AG08395 (cell line): ENCODE data around the gene KRT36.

Experiments used
- DNase-seq: peaks from one replicate; pipeline ENCODE4 v3.0.0; 2012; ENCODE audit warnings: mixed read lengths, low spot score

Gene KRT36

DNA sequence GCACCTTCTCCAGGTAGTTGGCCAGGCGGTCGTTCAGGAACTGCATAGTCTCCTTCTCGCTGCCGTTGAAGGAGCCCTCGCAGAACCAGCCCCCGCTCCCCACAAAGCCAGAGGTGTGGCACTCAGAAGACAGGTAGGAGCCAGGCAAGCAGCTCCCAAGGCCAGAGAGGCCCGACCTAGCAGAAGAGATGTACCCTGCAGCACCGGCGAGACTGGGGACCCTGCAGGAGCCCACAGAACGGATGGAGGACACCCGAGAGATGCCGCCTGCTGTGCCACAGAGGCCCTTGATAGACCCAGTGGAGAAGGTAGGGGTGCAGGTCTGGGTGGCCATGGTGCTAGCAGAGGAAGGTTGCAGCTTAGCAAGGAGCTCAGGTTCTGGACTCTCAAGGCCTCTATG lies at the start of gene KRT36:
Gene KRT36, minus strand, starts transcription at position 380 of the 400 bp plus-strand sequence. Its CDS starts 46 bp downstream, at position 334.
- DNase-seq = no peak

DNA sequence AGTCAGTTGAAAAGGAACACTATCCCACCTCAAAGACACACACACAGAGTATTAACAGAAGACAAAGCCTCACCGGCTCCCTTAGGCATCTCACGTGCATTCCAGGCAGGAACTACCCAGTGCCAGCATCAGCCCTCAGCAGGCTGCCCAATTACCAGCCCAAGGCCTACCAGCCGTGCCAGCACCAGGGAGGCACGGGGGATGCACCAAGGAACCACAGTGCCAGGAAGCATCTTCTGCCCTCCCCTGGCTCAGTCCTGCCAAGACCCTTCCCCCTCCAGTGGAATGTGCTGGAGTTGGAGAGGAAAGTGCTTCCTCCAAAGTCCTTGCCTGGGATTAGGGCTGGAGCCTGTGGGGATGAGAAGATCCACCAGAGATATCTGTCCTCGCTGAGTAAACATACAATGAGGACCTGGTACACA lies 49.4 kb upstream of the KRT36 start:
- no peak for DNase-seq

DNA sequence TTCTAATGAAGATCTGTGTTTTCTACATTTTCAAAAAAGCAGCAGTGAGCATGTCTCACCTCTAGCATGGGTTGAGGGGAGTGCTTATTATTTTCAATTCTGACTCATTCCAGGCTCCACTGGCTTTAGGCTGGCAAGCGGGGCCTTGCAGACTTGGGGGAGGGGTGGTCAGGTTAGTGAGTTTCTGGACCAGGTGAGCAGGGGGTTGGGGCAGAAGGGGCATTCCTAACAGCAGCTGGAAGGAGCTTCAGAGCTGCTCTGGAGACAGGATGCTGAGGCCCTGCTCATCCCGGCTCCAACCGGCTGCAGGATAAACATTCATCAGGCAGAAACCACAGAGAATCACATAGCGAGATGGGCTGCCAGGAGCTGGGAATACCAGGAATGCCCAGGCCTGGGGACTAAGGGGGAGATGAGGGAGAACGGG lies 48.9 kb upstream of the KRT36 start:
- peak; percentile 56 for DNase-seq

GRCh38 chr17:41537990-41538389 lies 48.3 kb upstream of the KRT36 start:
- no peak for DNase-seq

DNA sequence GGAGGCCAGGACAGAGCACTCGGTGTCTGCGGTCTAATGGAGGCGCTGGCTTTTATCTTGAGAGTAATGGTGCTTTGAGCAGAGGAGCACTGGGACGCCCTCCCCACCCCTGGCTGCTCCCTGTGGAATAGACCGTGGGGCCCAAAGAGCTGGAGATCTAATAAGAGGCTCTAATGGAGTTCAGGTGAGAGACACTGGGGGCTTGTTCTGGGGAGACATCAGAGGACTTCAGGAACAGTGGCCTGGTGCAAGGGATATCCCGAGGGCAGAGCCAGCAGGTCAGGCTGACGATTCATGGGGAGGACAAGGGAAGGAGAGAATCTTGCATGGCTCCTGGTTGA lies 47.9 kb upstream of the KRT36 start:
- no peak for DNase-seq

DNA sequence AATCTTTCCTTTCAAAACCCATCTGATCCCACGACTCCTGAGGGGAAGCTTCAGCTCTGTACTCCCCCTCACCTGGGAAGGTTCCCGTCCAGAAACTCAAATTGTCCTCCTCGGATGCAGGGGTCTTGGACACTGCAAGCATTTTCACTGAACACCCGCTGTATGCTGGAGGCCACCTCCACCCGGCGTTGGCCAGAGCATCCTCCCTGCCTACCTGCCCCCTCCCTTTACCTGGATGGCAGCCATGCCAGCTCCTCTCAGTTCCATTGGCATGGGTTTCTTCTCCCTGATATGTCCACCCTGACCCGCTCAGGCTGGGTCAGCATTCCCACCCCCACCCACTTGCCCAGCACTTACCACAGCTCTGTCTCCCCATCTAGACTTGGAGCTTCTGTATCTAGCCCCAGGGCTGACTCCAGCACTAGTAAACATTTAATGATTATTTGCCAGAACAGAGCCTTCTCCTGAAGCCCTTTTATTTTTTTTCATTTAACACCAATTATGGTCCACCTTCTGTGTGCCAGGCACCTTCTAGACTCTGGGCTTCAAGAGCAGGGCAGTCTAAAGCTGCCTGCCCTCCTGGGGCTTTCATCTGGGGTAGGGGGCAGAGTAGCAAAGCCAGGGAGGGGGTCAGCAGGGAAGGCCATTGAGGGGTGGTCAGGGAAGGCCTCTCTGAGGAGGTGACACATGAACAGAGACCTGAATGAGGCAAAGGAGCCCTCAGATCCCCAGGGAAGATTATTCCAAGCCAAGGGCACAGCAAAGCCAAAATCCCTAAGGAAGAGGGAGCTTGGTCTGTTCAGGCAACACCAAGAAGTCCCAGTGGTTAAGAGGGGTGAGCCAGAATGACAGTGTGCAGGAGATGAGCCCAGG lies 47.3 kb upstream of the KRT36 start:
- no peak for DNase-seq

DNA sequence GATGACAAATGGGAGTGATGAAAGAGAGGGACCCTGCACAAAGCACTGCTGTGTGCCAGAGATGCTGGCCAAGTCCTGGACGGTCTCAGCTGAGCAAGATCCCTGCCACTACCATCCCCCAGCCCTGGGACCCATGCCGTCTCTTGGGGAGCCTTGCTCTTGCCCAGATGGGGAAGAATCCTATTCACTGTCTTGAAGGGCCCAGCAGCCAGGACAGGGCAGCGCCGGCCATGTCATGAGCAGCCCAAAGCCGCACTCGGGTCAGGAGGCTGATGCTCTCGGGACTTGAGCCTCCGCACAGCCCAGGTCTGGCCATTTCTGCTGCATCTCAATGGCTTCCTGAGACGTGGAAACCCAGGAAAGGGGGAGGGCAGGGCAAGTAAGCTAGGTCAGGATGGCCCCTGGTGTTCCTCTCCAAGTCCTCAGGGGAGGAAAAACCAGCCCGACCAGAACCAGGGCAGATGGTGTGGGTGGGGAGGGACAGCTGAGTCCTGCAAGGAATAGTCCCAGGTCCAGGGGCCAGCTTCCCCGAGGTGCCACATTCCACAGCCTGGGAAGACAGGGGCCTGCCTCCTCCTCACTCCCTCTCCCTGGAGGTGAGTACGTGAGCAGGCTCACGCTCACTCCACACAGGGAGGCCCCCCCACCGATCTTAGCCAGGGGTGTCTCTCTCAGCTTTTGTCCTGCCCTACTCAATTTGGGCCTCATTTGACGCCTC lies 46.2 kb upstream of the KRT36 start:
- no peak for DNase-seq

- no peak for DNase-seq
Measured at GRCh38 chr17:41534899-41535546, 45.3 kb upstream of the KRT36 start.

GRCh38 chr17:41533613-41534012 lies 43.9 kb upstream of the KRT36 start:
- DNase-seq = no peak

DNA sequence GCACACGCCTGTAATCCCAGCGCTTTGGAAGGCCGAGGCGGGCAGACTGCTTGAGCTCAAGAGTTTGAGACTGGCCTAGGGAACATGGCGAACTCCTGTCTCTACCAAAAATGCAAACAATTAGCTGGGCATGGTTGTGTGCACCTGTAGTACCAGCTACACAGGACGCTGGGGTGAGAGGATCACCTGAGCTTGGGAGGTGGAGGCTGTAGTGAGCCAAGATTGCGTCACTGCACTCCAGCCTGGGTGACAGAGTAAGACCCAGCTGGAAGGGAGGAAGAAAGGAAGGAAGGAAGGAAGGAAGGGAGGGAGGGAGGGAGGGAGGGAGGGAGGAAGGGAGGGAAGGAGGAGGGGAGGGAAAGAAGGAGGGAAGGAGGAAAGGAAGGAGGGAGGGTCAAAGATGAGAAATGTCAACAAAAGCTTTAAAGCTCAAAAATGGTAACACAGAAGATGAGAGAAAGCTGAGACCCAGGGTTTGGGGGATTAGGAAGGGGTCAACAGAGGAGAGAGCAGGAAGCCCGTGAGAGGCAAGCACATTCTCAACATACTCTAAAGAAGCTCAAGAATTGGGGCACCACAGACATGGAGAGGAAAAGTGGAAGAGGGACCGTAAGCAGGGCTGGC lies 43.3 kb upstream of the KRT36 start:
- no peak for DNase-seq

DNA sequence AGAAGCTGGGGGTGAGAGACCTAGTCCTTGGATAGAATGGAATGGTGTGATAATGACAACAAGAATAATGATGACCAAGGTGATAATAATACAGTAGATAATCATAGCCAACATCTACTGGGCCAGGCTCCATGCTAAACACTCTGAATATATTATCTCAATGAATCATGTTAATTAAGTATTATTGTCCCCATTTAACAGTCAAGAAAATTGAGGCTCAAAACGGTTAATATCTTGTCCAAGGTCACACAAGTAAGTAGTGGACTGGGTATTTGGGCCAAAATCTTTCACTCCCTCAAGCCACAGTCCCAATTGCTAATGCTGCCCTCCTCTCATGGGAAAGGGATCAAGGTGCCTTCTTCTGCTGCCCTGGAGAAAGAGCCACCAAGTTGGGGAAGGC lies 42.3 kb upstream of the KRT36 start:
- DNase-seq = no peak

DNA sequence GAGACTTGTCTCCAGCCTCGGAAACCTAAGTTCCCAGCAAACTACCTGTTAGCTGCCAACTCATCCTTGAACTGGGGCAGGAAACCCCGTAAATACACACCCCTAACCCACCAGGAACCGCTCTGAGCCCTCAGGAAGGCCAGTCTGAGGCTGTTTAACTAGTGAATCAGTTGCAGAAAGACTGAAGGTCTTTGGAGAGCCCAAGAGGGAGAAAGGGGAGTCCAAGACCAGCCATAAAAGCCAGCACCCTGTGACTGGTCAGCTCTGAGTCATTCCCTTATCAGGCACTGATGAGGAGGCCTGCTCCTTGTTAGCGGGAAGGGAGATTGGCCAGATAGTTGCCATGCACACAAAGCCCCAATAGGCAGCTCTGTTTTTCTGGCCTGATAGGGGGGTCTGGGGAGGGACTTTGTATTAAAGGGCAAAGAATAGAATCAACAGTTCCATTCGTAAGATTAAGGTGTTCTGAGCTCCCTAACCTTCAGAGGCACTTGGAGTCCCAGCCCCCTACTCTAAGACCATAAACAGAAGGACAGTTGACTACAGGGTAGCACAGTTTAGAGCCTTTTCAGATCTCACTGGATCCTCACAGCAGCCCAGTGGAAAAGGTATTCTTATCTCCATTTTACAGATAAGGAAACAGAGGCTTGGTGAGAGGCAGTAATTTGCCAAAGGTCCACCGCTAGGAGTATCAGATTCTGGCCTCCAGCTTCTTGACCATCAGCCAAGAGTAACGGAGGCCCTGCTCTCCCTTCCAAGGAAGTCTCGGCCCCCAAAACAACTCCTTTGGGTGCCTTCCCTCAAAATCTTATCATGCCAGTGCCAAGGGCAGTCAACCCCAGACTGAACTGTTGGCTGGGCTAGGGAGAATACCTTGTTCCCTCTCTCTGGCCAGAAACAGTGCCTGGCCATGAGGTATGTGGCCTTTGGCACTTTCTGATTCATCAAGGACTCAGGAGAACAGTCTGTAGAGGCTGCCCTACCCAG lies 40.6 kb upstream of the KRT36 start:
- peak; percentile 78 for DNase-seq

DNA sequence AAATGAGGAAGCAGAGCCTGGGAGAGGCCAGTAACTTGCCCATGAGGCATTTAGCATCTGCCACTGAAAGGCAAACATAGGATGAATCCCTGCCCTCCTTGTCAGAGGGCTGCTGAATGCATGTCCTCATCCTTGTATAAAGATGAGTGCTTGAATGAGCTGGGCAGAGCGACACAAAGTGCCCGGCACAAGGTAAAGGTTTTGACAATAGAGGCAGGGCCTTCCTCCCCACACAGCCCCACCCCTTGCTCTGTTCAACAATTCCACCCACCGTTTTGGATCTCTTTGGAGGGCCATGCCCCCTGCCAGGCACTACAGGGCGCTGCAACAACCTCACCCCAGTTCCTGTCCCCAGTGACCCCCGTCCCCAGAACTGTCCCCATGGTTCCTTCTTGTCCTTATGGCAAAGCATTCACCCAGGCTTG lies 39.8 kb upstream of the KRT36 start:
- no peak for DNase-seq

- DNase-seq = no peak
Measured at GRCh38 chr17:41528959-41529353, 39.2 kb upstream of the KRT36 start.

DNA sequence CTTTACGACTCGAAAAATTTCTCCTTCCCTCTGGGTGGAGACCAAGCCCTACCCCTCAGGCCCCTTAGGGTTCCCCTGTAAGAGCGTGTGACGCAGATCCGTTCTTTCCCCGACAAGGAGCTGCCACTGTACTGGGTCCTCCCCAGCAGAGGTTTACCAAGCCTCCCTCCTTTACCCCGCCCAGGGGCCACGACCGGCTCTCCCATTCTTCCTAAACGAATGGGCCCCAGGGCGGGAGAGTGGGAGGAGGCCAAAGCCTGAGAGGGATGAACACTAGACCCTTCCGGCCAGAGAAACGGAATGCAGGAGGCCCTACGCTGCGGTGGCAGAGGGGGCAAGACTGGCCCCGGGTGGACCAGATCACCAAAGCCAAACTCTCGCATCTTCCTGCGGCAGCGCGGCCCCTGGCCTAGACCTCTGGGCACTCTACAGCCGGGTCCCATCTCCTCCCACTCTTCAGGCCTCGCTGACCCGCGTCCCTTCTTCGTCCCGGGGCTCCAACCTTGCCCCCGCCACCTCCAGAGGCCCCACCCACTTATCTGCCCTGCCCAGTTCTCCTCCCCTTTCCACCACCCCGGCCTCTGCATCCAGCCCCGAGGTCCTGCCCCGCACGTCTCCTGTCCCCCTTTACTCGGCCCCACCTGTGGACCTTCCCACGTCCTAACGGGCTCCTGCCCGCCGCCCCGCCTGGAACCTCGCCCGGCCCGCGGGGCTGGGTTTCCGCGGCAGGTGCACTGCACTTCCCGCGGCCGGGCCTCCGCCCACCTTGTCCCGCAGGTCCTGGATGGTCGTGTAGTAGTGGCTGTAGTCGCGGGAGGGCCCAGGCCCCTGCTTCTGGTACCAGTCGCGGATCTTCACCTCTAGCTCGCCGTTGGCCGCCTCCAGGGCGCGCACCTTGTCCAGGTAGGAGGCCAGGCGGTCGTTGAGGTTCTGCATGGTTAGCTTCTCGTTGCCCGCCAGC lies 37.6 kb upstream of the KRT36 start:
- no peak for DNase-seq

GRCh38 chr17:41524261-41524660 lies 34.6 kb upstream of the KRT36 start:
- no peak for DNase-seq

GRCh38 chr17:41523787-41524186 lies 34.1 kb upstream of the KRT36 start:
- DNase-seq = no peak

GRCh38 chr17:41523225-41523593 lies 33.5 kb upstream of the KRT36 start:
- DNase-seq = no peak

DNA sequence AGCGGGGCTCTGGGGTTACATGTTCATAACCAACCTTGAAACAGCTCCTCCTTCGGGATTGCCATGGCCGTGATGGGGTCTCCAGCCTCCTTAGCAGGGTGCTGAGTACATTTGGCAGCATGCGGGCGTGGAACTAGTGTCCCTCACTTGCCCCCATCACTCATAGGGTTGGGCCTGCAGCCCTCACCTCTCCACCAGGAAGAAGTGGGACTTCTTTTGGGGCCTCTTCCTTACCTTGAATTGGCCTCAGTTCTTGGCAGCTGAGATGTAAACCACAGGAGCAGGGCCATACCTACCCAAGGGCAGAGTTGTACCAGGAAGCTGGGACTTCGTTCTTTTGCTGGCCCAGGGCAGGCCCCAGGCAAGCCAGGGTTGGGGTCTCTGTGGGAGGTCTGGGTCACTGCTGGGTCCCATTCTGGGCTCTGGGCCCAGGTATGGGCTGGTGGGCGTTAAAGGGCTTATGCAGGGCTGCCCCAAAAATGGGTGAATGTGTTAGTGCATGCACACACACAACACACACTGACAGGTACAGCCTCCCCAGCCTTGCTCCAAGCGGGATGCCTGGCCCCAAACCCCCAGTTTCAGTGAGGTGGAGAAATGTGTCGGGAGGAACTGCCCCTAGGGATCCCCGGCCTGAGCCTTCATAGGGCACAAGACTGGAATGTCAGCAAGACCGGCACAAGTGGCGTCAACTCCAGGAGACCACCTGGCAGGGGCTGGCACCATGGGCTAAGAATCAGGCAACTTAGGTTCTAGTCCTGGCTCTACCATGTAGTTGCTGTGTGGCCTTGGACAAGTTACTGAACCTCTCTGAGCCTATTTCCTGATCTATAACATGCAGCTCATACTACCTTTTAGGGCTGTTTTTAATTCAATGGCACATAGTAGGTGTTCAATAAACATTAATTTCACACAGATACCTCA lies 32.9 kb upstream of the KRT36 start:
- no peak for DNase-seq
